ENCODE measurements around the gene CDH15.

Gene CDH15

GRCh38 chr16:89147085-89147817 lies 24.3 kb upstream of the CDH15 start:
- Histone ChIP-seq H3K4me3 (ENCODE audit: low read depth in 1 of 2, low read length in 2 of 2) (no peak overlapping the region), H3K4me1 (ENCODE audit: control insufficient read depth in 1 of 2, insufficient read depth in 2 of 2, low read length in 2 of 2) (no peaks in the 10 kb centered on the region), H3K9me3 (ENCODE audit: control insufficient read depth in 1 of 2, low read length in 2 of 2) (peaks cover 2 to 10% of the 10 kb centered on the region in 2 donors), H3K27ac (ENCODE audit: low read depth, low read length) (no peak overlapping the region), H3K9ac (ENCODE audit: low read depth in 1 of 2, low read length in 2 of 2) (no peak overlapping the region), H3K27me3 (ENCODE audit: control insufficient read depth in 1 of 2, insufficient read depth in 2 of 2, low read length in 2 of 2) (no peaks in the 10 kb centered on the region), H3K36me3 (ENCODE audit: control insufficient read depth in 1 of 2, insufficient read depth in 2 of 2, low read length in 2 of 2) (peaks cover 12 to 73% of the 10 kb centered on the region in 2 donors)

DNA sequence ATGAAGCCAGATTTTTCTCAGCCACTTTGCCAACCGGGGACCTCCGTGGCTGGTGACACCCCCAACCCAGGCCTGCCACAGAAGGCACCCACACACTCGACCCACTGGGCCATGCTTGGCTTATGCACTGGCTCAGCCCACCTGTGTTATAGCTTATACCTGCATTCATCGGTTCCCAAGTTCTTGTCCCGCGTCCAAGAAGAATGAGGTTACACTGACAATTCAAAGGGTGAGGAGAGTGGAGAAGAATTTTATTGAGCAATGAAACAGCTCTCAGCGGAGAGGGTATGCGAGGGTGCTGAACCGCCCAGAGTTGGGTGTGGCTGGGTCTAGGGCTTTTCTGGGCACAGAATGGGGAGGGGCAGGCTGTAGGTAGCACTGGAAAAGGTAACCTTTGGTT lies 22.2 kb upstream of the CDH15 start:
- no peaks in the 10 kb centered on the region for H3K27me3 ChIP-seq (ENCODE audit: control insufficient read depth in 1 of 2, insufficient read depth in 2 of 2, low read length in 2 of 2)
- no peak overlapping the region for H3K27ac ChIP-seq (ENCODE audit: low read depth, low read length)
- H3K4me1 ChIP-seq (ENCODE audit: control insufficient read depth in 1 of 2, insufficient read depth in 2 of 2, low read length in 2 of 2), result no peaks in the 10 kb centered on the region
- peaks cover 12 to 59% of the 10 kb centered on the region in 2 donors for H3K36me3 ChIP-seq (ENCODE audit: control insufficient read depth in 1 of 2, insufficient read depth in 2 of 2, low read length in 2 of 2)
- peaks cover 2 to 5% of the 10 kb centered on the region in 2 donors for H3K9me3 ChIP-seq (ENCODE audit: control insufficient read depth in 1 of 2, low read length in 2 of 2)
- H3K9ac ChIP-seq (ENCODE audit: low read depth in 1 of 2, low read length in 2 of 2), result no peak overlapping the region
- H3K4me3 ChIP-seq (ENCODE audit: low read depth in 1 of 2, low read length in 2 of 2), result no peak overlapping the region

- peaks cover 4 to 6% of the 10 kb centered on the region in 2 donors for H3K27me3 ChIP-seq (ENCODE audit: control insufficient read depth in 1 of 2, insufficient read depth in 2 of 2, low read length in 2 of 2)
- no peak overlapping the region for H3K27ac ChIP-seq (ENCODE audit: low read depth, low read length)
- H3K36me3 ChIP-seq (ENCODE audit: control insufficient read depth in 1 of 2, insufficient read depth in 2 of 2, low read length in 2 of 2), result peaks cover 4 to 51% of the 10 kb centered on the region in 2 donors
- H3K4me3 ChIP-seq (ENCODE audit: low read depth in 1 of 2, low read length in 2 of 2), result no peak overlapping the region
- peaks cover 2 to 5% of the 10 kb centered on the region in 2 donors for H3K9me3 ChIP-seq (ENCODE audit: control insufficient read depth in 1 of 2, low read length in 2 of 2)
- no peak overlapping the region for H3K9ac ChIP-seq (ENCODE audit: low read depth in 1 of 2, low read length in 2 of 2)
- peaks cover 0 to 6% of the 10 kb centered on the region in 2 donors for H3K4me1 ChIP-seq (ENCODE audit: control insufficient read depth in 1 of 2, insufficient read depth in 2 of 2, low read length in 2 of 2)
Measured at GRCh38 chr16:89150090-89150835, 21.3 kb upstream of the CDH15 start.

DNA sequence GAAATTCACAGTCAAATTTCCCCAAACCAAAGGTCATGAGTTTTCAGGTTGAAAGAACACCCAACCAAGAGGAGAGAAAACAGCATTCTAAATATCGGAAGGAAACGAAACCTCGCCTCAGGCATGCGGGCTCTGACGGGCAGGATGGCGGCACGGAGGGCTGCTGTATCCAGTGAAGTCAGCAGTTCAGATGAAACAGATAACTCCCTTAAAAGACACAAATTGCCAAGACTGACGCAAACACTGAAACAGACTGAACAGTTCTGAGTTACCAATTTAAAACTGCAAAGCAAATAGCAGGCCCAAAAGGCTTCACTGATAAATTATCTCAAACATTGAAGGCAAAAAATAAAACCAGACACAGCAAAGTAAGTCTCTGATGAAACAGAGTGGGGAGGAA lies 20.6 kb upstream of the CDH15 start:
- Histone ChIP-seq H3K27ac (ENCODE audit: low read depth, low read length) (no peak overlapping the region), H3K4me3 (ENCODE audit: low read depth in 1 of 2, low read length in 2 of 2) (no peak overlapping the region), H3K4me1 (ENCODE audit: control insufficient read depth in 1 of 2, insufficient read depth in 2 of 2, low read length in 2 of 2) (peaks cover 3 to 8% of the 10 kb centered on the region in 2 donors), H3K9ac (ENCODE audit: low read depth in 1 of 2, low read length in 2 of 2) (no peak overlapping the region), H3K9me3 (ENCODE audit: control insufficient read depth in 1 of 2, low read length in 2 of 2) (peaks cover 2 to 5% of the 10 kb centered on the region in 2 donors), H3K36me3 (ENCODE audit: control insufficient read depth in 1 of 2, insufficient read depth in 2 of 2, low read length in 2 of 2) (peaks cover 3 to 44% of the 10 kb centered on the region in 2 donors), H3K27me3 (ENCODE audit: control insufficient read depth in 1 of 2, insufficient read depth in 2 of 2, low read length in 2 of 2) (peaks cover 11% of the 10 kb centered on the region in 2 donors)

GRCh38 chr16:89152831-89153700 lies 18.5 kb upstream of the CDH15 start:
- H3K27ac ChIP-seq (ENCODE audit: low read depth, low read length), result no peak overlapping the region
- peaks cover 18 to 24% of the 10 kb centered on the region in 2 donors for H3K27me3 ChIP-seq (ENCODE audit: control insufficient read depth in 1 of 2, insufficient read depth in 2 of 2, low read length in 2 of 2)
- no peak overlapping the region for H3K9ac ChIP-seq (ENCODE audit: low read depth in 1 of 2, low read length in 2 of 2)
- H3K4me3 ChIP-seq (ENCODE audit: low read depth in 1 of 2, low read length in 2 of 2), result no peak overlapping the region
- peaks cover 5 to 8% of the 10 kb centered on the region in 2 donors for H3K4me1 ChIP-seq (ENCODE audit: control insufficient read depth in 1 of 2, insufficient read depth in 2 of 2, low read length in 2 of 2)
- H3K9me3 ChIP-seq (ENCODE audit: control insufficient read depth in 1 of 2, low read length in 2 of 2), result peaks cover 2 to 5% of the 10 kb centered on the region in 2 donors
- peaks cover 3 to 35% of the 10 kb centered on the region in 2 donors for H3K36me3 ChIP-seq (ENCODE audit: control insufficient read depth in 1 of 2, insufficient read depth in 2 of 2, low read length in 2 of 2)

GRCh38 chr16:89153848-89154271 lies 17.7 kb upstream of the CDH15 start:
- no peak overlapping the region for H3K9ac ChIP-seq (ENCODE audit: low read depth in 1 of 2, low read length in 2 of 2)
- H3K4me1 ChIP-seq (ENCODE audit: control insufficient read depth in 1 of 2, insufficient read depth in 2 of 2, low read length in 2 of 2), result peaks cover 5 to 8% of the 10 kb centered on the region in 2 donors
- peaks cover 0 to 2% of the 10 kb centered on the region in 2 donors for H3K9me3 ChIP-seq (ENCODE audit: control insufficient read depth in 1 of 2, low read length in 2 of 2)
- H3K4me3 ChIP-seq (ENCODE audit: low read depth in 1 of 2, low read length in 2 of 2), result no peak overlapping the region
- H3K27me3 ChIP-seq (ENCODE audit: control insufficient read depth in 1 of 2, insufficient read depth in 2 of 2, low read length in 2 of 2), result peaks cover 18 to 24% of the 10 kb centered on the region in 2 donors
- peaks cover 0 to 35% of the 10 kb centered on the region in 2 donors for H3K36me3 ChIP-seq (ENCODE audit: control insufficient read depth in 1 of 2, insufficient read depth in 2 of 2, low read length in 2 of 2)
- no peak overlapping the region for H3K27ac ChIP-seq (ENCODE audit: low read depth, low read length)

GRCh38 chr16:89154390-89155183 lies 17.0 kb upstream of the CDH15 start:
- Histone ChIP-seq H3K36me3 (ENCODE audit: control insufficient read depth in 1 of 2, insufficient read depth in 2 of 2, low read length in 2 of 2) (peaks cover 0 to 27% of the 10 kb centered on the region in 2 donors), H3K9me3 (ENCODE audit: control insufficient read depth in 1 of 2, low read length in 2 of 2) (no peaks in the 10 kb centered on the region), H3K4me1 (ENCODE audit: control insufficient read depth in 1 of 2, insufficient read depth in 2 of 2, low read length in 2 of 2) (peaks cover 5 to 8% of the 10 kb centered on the region in 2 donors), H3K27me3 (ENCODE audit: control insufficient read depth in 1 of 2, insufficient read depth in 2 of 2, low read length in 2 of 2) (peaks cover 18 to 24% of the 10 kb centered on the region in 2 donors), H3K27ac (ENCODE audit: low read depth, low read length) (no peak overlapping the region), H3K4me3 (ENCODE audit: low read depth in 1 of 2, low read length in 2 of 2) (no peak overlapping the region), H3K9ac (ENCODE audit: low read depth in 1 of 2, low read length in 2 of 2) (no peak overlapping the region)

DNA sequence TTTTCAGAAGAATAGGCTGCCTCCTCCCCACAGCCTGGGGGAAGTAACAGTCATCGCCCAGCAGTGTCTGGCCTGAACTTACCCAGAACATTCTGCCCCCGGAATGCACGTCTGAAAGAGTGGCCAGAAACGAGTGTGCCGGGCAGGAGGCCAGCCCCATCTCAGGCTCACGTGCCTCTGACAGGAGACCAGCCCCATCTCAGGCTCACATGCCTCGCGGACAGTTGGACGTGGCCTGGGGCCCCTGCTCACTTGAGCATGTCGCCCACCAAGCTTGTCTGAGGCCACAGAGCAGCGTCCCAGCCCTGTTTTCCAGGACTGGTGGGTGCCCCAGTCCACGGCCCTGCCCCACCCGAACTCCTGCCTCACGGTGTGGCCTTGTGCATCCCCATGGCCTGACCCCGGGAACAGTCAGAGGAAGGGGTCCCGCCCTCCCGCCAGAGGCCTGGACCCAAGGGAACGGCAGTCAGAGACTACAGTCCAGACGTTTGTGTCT lies 16.3 kb upstream of the CDH15 start:
- H3K4me1 ChIP-seq (ENCODE audit: control insufficient read depth in 1 of 2, insufficient read depth in 2 of 2, low read length in 2 of 2), result peaks cover 5 to 8% of the 10 kb centered on the region in 2 donors
- no peaks in the 10 kb centered on the region for H3K9me3 ChIP-seq (ENCODE audit: control insufficient read depth in 1 of 2, low read length in 2 of 2)
- H3K9ac ChIP-seq (ENCODE audit: low read depth in 1 of 2, low read length in 2 of 2), result no peak overlapping the region
- H3K36me3 ChIP-seq (ENCODE audit: control insufficient read depth in 1 of 2, insufficient read depth in 2 of 2, low read length in 2 of 2), result peaks cover 0 to 21% of the 10 kb centered on the region in 2 donors
- no peak overlapping the region for H3K4me3 ChIP-seq (ENCODE audit: low read depth in 1 of 2, low read length in 2 of 2)
- H3K27me3 ChIP-seq (ENCODE audit: control insufficient read depth in 1 of 2, insufficient read depth in 2 of 2, low read length in 2 of 2), result peaks cover 18 to 24% of the 10 kb centered on the region in 2 donors
- H3K27ac ChIP-seq (ENCODE audit: low read depth, low read length), result no peak overlapping the region

Data from duodenal mucosa (tissue), 2 donors.